Esophagus squamous epithelium (tissue), 5 donors: Measurements from ENCODE around the gene TMEM131. TPM values are rescaled to one million over a fixed set of nuclear protein-coding genes. Genes with fewer than 3 reads are reported as not detected.
"Not testable (repeated sequence)": the region's sequence is repeated elsewhere in the genome, so short reads cannot be mapped to it uniquely, and the experiment has no call there.

Experiments
- DNase-seq: peaks from one replicate; lab custom pipeline; 2025; lab: John Stamatoyannopoulos, UW
- H3K27ac ChIP-seq, 4 donors: fragments of 200-600 bp; sonication (generic); one replicate each; pipeline ENCODE4 v1.5.1; 2016 to 2019; ENCODE audit warnings: mild to moderate bottlenecking in 1 of 4
- H3K27me3 ChIP-seq, 4 donors: fragments of 200-600 bp; sonication (generic); 1 replicate in 3 of 4; 2 replicates in 1 of 4; pipeline versions ENCODE4 v1.5.1 to v1.6.0; 2017 to 2021; ENCODE audit warnings: antibody characterized with exemption in 1 of 4
- H3K36me3 ChIP-seq, 3 donors: fragments of 200-600 bp; sonication (generic); one replicate each; pipeline ENCODE4 v1.5.1; 2016 to 2019
- H3K4me1 ChIP-seq, 3 donors: fragments of 200-600 bp; sonication (generic); one replicate each; pipeline ENCODE4 v1.5.1; 2017 to 2019
- H3K4me3 ChIP-seq, 4 donors: fragments of 200-600 bp; sonication (generic); 1 replicate in 3 of 4; 2 replicates in 1 of 4; pipeline ENCODE4 v1.5.1; 2016 to 2019; ENCODE audit warnings: mild to moderate bottlenecking in 2 of 4, moderate library complexity in 1 of 4
- H3K9me3 ChIP-seq, 3 donors: fragments of 200-600 bp; sonication (generic); one replicate each; pipeline ENCODE4 v1.5.1; 2016 to 2019
- CTCF ChIP-seq, 6 experiments: fragments of 450-650 bp in 4 of 6; fragments of 200-600 bp in 2 of 6; sonication (generic) in 2 of 6; IDR thresholded peaks; one replicate each; pipeline ENCODE4 v1.5.1; 2016 to 2019; ENCODE audit warnings: antibody characterized with exemption in 6 of 6, mild to moderate bottlenecking in 4 of 6, moderate library complexity in 4 of 6
- POLR2A ChIP-seq, 4 donors: fragments of 450-650 bp; IDR thresholded peaks; one replicate each; pipeline ENCODE4 v1.6.1; 2017; ENCODE audit warnings: antibody characterized with exemption in 4 of 4, mild to moderate bottlenecking in 4 of 4, moderate library complexity in 3 of 4
- WGBS, 2 donors: methylation state at CpG; one replicate each; pipeline ENCODE4 v1.1.5; 2018; 5-methylcytosine and 5-hydroxymethylcytosine counted together
- intact Hi-C: fragments of 100-400 bp; cut with DNase I; formaldehyde crosslinking; loops from one replicate; pipeline ENCODE4 v1.15.0; 2022
- total RNA-seq, 4 donors: library from RNA; depleted of rRNA; stranded (reverse); fragments of >200 nt; gene quantifications; one replicate each; pipeline ENCODE4 v1.1.0, GENCODE V29; 2016
- donor health status: DM: yes; HTN: yes; CAD: no.

The TMEM131 gene
- total RNA-seq, 4 donors from 2014 or later, result 24.2 to 36.4 (median 28.1) TPM

- DNase-seq, result no peak
- intact Hi-C loops, result no loop called here
- no peak overlapping the region for H3K27ac ChIP-seq
- TF ChIP-seq POLR2A (IDR thresholded peaks at IDR 0.05) (no peak), CTCF (IDR thresholded peaks at IDR 0.05) (no peak)
- H3K36me3 ChIP-seq, result no peaks in the 10 kb centered on the region
- H3K27me3 ChIP-seq, result no peaks in the 10 kb centered on the region
- H3K4me1 ChIP-seq, result no peaks in the 10 kb centered on the region
- WGBS, 2 donors, result 96 to 100% methylated on average over 3 of the region's 3 CpGs
- H3K9me3 ChIP-seq, result no peaks in the 10 kb centered on the region
- H3K4me3 ChIP-seq, result no peak overlapping the region
These were observed 116.9 kb downstream of the TMEM131 start for GRCh38 chr2:97878865-97879264.

GRCh38 chr2:97878317-97878716 lies 117.4 kb downstream of the TMEM131 start:
- H3K9me3 ChIP-seq, DNase-seq, H3K4me3 ChIP-seq, H3K27ac ChIP-seq, intact Hi-C loops, H3K4me1 ChIP-seq, H3K27me3 ChIP-seq, H3K36me3 ChIP-seq: not testable (repeated sequence)
- WGBS, 2 donors, result 95 to 100% methylated on average over 2 of the region's 2 CpGs

- no peak for TF ChIP-seq POLR2A (IDR thresholded peaks at IDR 0.05)
- TF ChIP-seq CTCF (IDR thresholded peaks at IDR 0.05), result no peak
- Histone ChIP-seq H3K4me3 (no peak overlapping the region), H3K36me3 (no peaks in the 10 kb centered on the region), H3K27ac (peak overlapping the region in 1 of 4 donors; percentile 16), H3K9me3 (no peaks in the 10 kb centered on the region), H3K27me3 (no peaks in the 10 kb centered on the region), H3K4me1 (peaks cover 24 to 36% (median 29%) of the 10 kb centered on the region in 3 donors)
- DNase-seq, result no peak
- intact Hi-C loops, result no loop called here
- 62 to 67% methylated on average over 4 of the region's 4 CpGs for WGBS, 2 donors
These were observed 124.5 kb downstream of the TMEM131 start for GRCh38 chr2:97871096-97871780.

GRCh38 chr2:97870396-97870843 lies 125.3 kb downstream of the TMEM131 start:
- peaks cover 24 to 36% (median 29%) of the 10 kb centered on the region in 3 donors for H3K4me1 ChIP-seq
- 6 to 18% methylated on average over 4 of the region's 4 CpGs for WGBS, 2 donors
- H3K27me3 ChIP-seq, result no peaks in the 10 kb centered on the region
- H3K9me3 ChIP-seq, result no peaks in the 10 kb centered on the region
- no peak for DNase-seq
- intact Hi-C loops, result no loop called here
- peak overlapping the region in 3 of 4 donors; percentile 1 to 37 (median 24) for H3K27ac ChIP-seq
- H3K4me3 ChIP-seq, result no peak overlapping the region
- no peaks in the 10 kb centered on the region for H3K36me3 ChIP-seq
- TF ChIP-seq CTCF (IDR thresholded peaks at IDR 0.05) (no peak), POLR2A (IDR thresholded peaks at IDR 0.05) (no peak)

GRCh38 chr2:97869722-97870346 lies 125.9 kb downstream of the TMEM131 start:
- Histone ChIP-seq H3K27me3 (no peaks in the 10 kb centered on the region), H3K27ac (peak overlapping the region in 2 of 4 donors; percentile 24 to 37), H3K4me3 (no peak overlapping the region), H3K9me3 (no peaks in the 10 kb centered on the region), H3K36me3 (no peaks in the 10 kb centered on the region), H3K4me1 (peaks cover 24 to 36% (median 29%) of the 10 kb centered on the region in 3 donors)
- WGBS, 2 donors, result 54 to 56% methylated on average over 6 of the region's 6 CpGs
- intact Hi-C loops, result no loop called here
- DNase-seq, result no peak
- TF ChIP-seq POLR2A (IDR thresholded peaks at IDR 0.05) (no peak), CTCF (IDR thresholded peaks at IDR 0.05) (no peak)
